GM18870 (cell line): ENCODE data around the gene ZNF714.
"Not testable (repeated sequence)": the region's sequence is repeated elsewhere in the genome, so short reads cannot be mapped to it uniquely, and the experiment has no call there.

Source experiments
- ATAC-seq: cut with Tn5 transposase; IDR thresholded peaks from one replicate; pipeline ENCODE4 v1.9.1; 2021; ENCODE audit warnings: moderate library complexity; ENCODE audit not compliant: unreplicated experiment

Gene ZNF714

DNA sequence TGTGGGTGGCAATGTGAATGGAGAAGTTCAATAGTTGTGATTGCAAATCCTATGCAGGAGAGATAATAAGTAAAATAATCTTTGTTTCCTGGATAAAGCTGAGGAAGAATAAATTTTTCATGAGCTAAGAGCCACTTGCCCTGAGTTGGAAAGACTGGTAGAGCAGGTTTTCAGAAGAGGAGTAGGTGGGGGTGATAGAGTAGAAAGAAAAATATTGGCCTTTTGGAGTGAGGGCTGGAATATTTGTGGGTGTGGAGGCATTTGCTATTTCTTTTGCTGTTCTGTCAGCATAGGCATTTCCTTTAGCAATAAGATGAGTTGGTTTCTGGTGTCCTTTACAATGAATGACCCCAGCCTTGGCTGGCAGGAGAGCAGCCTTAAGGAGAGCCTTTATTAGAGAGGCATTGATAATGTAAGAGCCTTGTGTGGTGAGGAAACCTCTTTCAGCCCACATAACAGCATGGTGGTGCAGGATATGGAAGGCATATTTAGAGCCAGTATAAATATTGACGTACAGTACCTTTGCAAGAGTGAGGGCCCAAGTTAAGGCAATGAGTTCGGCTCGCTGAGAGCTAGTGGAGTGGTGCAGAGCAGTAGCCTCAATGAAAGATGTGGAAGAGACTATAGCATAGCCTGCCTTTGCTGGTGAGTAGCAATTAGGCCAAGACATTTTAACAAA, 48.2 kb downstream of the ZNF714 start:
- ATAC-seq = no peak

DNA sequence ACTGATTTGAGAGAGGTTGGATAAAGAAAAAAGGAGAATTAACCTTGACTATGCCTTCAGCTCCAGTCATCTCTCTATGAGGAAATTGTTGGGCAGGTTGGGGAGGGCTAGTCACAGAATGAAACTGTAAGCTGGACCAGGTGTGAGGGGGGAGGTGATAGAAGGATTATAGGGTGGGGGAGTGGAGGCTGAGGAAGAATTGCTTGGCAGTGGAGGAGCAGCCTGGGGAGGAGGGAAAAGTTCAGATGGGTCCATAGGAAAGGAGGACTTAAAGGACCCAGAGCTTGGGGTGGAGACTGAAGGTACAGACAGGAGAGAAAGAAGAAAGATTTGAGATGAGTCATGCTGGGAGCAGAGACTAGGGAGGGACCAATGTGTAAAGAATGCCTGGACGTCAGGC, 51.6 kb downstream of the ZNF714 start:
- no peak for ATAC-seq

DNA sequence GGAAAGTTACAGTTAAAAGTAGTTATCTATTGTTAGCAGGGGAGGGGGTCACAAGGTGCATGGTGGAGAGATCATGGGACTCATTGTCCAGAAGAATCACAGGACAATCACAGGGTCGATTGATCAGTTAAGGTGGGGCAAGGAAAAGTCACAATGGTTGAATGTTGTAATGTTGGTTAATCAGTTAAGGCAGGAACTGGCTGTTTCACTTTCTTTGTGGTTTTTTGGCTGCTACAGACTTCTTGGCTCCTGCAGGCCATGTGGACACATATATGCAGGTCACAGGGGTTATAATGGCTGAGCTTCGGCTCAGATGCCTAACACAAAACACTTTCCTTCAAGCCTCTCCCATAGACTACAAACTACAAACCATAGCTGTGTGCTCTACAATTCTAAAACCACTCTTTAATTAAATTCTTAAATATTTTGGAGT, 52.9 kb downstream of the ZNF714 start:
- ATAC-seq = no peak

DNA sequence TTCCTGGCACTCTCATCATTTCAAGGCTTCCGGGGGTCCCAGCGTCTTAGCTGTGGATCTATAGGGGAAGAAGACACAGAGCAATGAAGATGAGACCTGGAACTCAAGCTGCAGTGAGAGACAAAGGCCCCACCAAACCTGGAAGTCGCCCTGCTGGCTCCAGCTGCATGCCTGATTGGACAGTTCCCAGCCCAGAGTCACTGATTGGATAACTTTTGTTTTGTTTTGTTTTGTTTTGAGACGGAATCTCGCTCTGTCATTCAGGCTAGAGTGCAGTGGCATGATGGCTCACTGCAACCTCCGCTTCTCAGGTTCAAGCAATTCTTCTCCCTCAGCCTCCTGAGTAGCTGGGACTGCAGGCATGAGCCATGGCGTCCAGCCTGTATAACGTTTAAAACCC, 53.4 kb downstream of the ZNF714 start:
- no peak for ATAC-seq

DNA sequence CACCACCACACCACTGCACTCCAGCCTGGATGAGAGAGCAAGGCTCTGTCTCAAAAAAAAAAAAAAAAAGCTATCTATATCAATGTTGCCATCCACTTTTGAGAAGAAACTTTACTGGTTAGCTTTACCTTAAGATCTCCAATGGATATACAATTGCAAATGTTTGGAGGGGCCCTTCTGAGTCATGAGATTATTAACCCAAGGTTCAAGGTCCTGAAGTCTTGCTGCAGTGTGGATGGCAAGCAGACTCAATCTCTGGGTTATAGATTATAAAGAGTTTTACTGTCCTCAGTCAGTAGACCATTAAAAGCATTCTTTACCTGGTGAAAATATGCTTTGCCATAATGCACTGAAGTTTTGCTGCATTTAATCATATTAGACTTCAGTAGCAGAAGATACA, 56.1 kb downstream of the ZNF714 start:
- ATAC-seq = no peak

GRCh38 chr19:21141006-21141405, 59.0 kb downstream of the ZNF714 start:
- not testable (repeated sequence) for ATAC-seq

- ATAC-seq = peak; percentile 98
Measured at GRCh38 chr19:21141787-21142464, 59.9 kb downstream of the ZNF714 start, which contains the start of gene ZNF431. Gene ZNF431 (plus strand): TSS chr19:21142040. CDS start chr19:21142184, 144 bp downstream.

GRCh38 chr19:21143428-21143827, 61.4 kb downstream of the ZNF714 start:
- ATAC-seq = no peak

GRCh38 chr19:21143854-21144253, 61.9 kb downstream of the ZNF714 start:
- ATAC-seq = no peak

GRCh38 chr19:21147540-21147939, 65.5 kb downstream of the ZNF714 start:
- no peak for ATAC-seq

GRCh38 chr19:21148681-21149080, 66.7 kb downstream of the ZNF714 start:
- ATAC-seq = no peak

- ATAC-seq = no peak
Measured at GRCh38 chr19:21149877-21150276, 67.9 kb downstream of the ZNF714 start.

DNA sequence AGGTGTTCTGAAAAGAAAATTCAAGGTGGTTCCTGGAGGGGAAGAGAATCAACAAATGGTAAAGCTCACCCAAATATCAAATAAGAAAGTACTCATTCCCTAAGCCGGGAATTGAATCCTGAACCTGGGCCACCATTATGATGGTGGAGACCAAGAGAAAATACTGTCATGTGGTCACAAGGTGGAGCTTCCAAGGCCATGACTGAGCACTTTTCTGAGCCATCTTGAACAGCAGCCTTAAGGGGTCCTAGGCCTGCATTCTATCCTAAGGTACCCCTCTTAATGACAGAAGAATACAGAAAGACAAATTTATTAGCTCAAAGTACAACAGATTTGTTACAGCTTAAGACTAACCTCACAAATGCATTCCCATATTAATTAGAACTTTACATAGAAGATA, 69.5 kb downstream of the ZNF714 start:
- ATAC-seq = no peak

- ATAC-seq = no peak
Measured at GRCh38 chr19:21158523-21159135, 76.6 kb downstream of the ZNF714 start.

DNA sequence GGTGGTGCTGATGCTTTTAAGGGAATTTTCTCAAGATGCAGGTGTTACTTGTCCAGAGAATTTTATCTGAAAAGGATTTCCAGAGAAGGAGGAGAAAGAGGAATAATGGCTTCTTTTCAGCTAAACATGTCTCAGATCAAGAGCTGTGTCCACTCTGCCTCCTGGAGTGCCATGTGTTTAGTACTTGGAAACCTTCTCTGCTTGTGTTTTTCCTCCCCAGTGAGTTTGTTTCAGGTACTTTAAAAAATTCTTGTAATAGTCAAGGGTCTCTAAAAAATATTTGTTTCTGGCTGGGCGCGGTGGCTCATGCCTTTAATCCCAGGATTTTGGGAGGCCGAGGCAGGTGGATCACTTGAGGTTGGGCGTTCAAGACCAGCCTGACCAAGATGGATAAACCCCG, 82.5 kb downstream of the ZNF714 start:
- ATAC-seq = no peak

DNA sequence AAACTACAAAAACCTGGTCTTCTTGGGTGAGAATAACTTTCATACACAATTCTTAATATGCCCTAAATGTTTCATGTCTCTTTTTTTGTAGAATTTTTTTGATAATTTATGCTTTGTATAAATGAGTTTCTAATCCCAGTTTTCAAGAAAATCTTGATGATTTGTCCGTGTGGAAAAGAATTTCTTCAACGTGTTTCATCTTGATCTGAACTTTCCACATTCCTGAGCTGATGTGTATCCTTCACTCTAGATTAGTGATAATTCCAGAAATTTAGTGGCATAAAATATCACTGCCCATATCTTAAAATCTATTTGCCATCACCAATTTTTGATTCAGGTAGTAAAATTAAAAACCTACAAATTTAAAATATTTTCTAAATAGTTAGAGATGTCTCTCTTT, 84.4 kb downstream of the ZNF714 start:
- ATAC-seq = no peak
